Measurements from ENCODE around the gene EFL1. TPM values are rescaled to one million over a fixed set of nuclear protein-coding genes. Genes with fewer than 3 reads are reported as not detected.

The EFL1 gene
- total RNA-seq, 4 donors from 2014 or later = 35.0 to 57.9 (median 46.5) TPM

GRCh38 chr15:82137261-82137660, 125.3 kb downstream of the EFL1 start:
- Histone ChIP-seq H3K36me3 (peaks cover 0 to 17% (median 4%) of the 10 kb centered on the region in 4 donors), H3K27ac (no peak overlapping the region), H3K27me3 (no peaks in the 10 kb centered on the region), H3K4me1 (no peaks in the 10 kb centered on the region), H3K4me3 (no peak overlapping the region), H3K9me3 (no peaks in the 10 kb centered on the region)
- no peak for DNase-seq
- in situ Hi-C loops (cut with MboI; ENCODE audit: low pct_ligation_motif_present in 1 of 4, low pct_unique_long_range_greater_than_20kb in 1 of 4, low sequenced_read_pairs in 3 of 4) (no loop called here), intact Hi-C loops (cut with DNase I; ENCODE audit: low total_unique reads) (no loop called here)
- WGBS, 2 donors (ENCODE audit: low coverage in 1 of 2) = 97% methylated on average over 3 of the region's 3 CpGs; no CpG with 5 or more reads in 1 of the 2 donors
- no peak for TF ChIP-seq POLR2A (IDR thresholded peaks at IDR 0.05)
- TF ChIP-seq CTCF (IDR thresholded peaks at IDR 0.05) = no peak
- TF ChIP-seq POLR2AphosphoS5 (IDR thresholded peaks at IDR 0.05) = no peak
- no peak for TF ChIP-seq EP300 (IDR thresholded peaks at IDR 0.05; ENCODE audit: low read depth)

GRCh38 chr15:82136120-82136519, 126.4 kb downstream of the EFL1 start:
- Histone ChIP-seq H3K4me1 (no peaks in the 10 kb centered on the region), H3K4me3 (no peak overlapping the region), H3K27ac (no peak overlapping the region), H3K36me3 (peaks cover 0 to 17% (median 4%) of the 10 kb centered on the region in 4 donors), H3K27me3 (no peaks in the 10 kb centered on the region), H3K9me3 (no peaks in the 10 kb centered on the region)
- TF ChIP-seq EP300 (IDR thresholded peaks at IDR 0.05; ENCODE audit: low read depth) (no peak), POLR2A (IDR thresholded peaks at IDR 0.05) (no peak)
- in situ Hi-C loops (cut with MboI; ENCODE audit: low pct_ligation_motif_present in 1 of 4, low pct_unique_long_range_greater_than_20kb in 1 of 4, low sequenced_read_pairs in 3 of 4) (no loop called here), intact Hi-C loops (cut with DNase I; ENCODE audit: low total_unique reads) (no loop called here)
- DNase-seq = no peak
- WGBS, 2 donors (ENCODE audit: low coverage in 1 of 2) = 92 to 96% methylated on average over 3 of the region's 3 CpGs

GRCh38 chr15:82135638-82136037, 126.9 kb downstream of the EFL1 start:
- Histone ChIP-seq H3K4me3 (no peak overlapping the region), H3K27ac (no peak overlapping the region), H3K4me1 (no peaks in the 10 kb centered on the region), H3K36me3 (peaks cover 0 to 17% (median 4%) of the 10 kb centered on the region in 4 donors), H3K9me3 (no peaks in the 10 kb centered on the region), H3K27me3 (no peaks in the 10 kb centered on the region)
- WGBS, 2 donors (ENCODE audit: low coverage in 1 of 2) = 95% methylated on average over 3 of the region's 3 CpGs; no CpG with 5 or more reads in 1 of the 2 donors
- in situ Hi-C loops (cut with MboI; ENCODE audit: low pct_ligation_motif_present in 1 of 4, low pct_unique_long_range_greater_than_20kb in 1 of 4, low sequenced_read_pairs in 3 of 4) = no loop called here
- intact Hi-C loops (cut with DNase I; ENCODE audit: low total_unique reads) = no loop called here
- DNase-seq = no peak
- TF ChIP-seq EP300 (IDR thresholded peaks at IDR 0.05; ENCODE audit: low read depth) (no peak), POLR2A (IDR thresholded peaks at IDR 0.05) (no peak), CTCF (IDR thresholded peaks at IDR 0.05) (no peak), POLR2AphosphoS5 (IDR thresholded peaks at IDR 0.05) (no peak)

- Histone ChIP-seq H3K27me3 (no peaks in the 10 kb centered on the region), H3K27ac (no peak overlapping the region), H3K4me3 (no peak overlapping the region), H3K36me3 (peaks cover 0 to 23% (median 4%) of the 10 kb centered on the region in 4 donors), H3K4me1 (peaks cover 0 to 4% (median 0%) of the 10 kb centered on the region in 4 donors), H3K9me3 (no peaks in the 10 kb centered on the region)
- intact Hi-C loops (cut with DNase I; ENCODE audit: low total_unique reads) = no loop called here
- WGBS, 2 donors (ENCODE audit: low coverage in 1 of 2) = 93 to 100% methylated on average over 2 to 3 of the region's 3 CpGs
- DNase-seq = no peak
- TF ChIP-seq POLR2A (IDR thresholded peaks at IDR 0.05) = no peak
- TF ChIP-seq EP300 (IDR thresholded peaks at IDR 0.05; ENCODE audit: low read depth) = no peak
- TF ChIP-seq CTCF (IDR thresholded peaks at IDR 0.05) = no peak
- TF ChIP-seq POLR2AphosphoS5 (IDR thresholded peaks at IDR 0.05) = no peak
- in situ Hi-C loops (cut with MboI; ENCODE audit: low pct_ligation_motif_present in 1 of 4, low pct_unique_long_range_greater_than_20kb in 1 of 4, low sequenced_read_pairs in 3 of 4) = no loop called here
Measured at GRCh38 chr15:82134461-82134860, 128.1 kb downstream of the EFL1 start.

- H3K27ac ChIP-seq = no peak overlapping the region
Measured at GRCh38 chr15:82133251-82133650, 129.3 kb downstream of the EFL1 start.

More at GRCh38 chr15:82133251-82133650, 129.3 kb downstream of the EFL1 start:
- peaks cover 0 to 23% (median 4%) of the 10 kb centered on the region in 4 donors for H3K36me3 ChIP-seq
- no peak for TF ChIP-seq POLR2A (IDR thresholded peaks at IDR 0.05)
- in situ Hi-C loops (cut with MboI; ENCODE audit: low pct_ligation_motif_present in 1 of 4, low pct_unique_long_range_greater_than_20kb in 1 of 4, low sequenced_read_pairs in 3 of 4) = no loop called here
- intact Hi-C loops (cut with DNase I; ENCODE audit: low total_unique reads) = no loop called here
- H3K9me3 ChIP-seq = no peaks in the 10 kb centered on the region
- 71 to 97% methylated on average over 1 of the region's 1 CpG for WGBS, 2 donors (ENCODE audit: low coverage in 1 of 2)
- no peaks in the 10 kb centered on the region for H3K27me3 ChIP-seq
- H3K4me1 ChIP-seq = peaks cover 0 to 10% (median 0%) of the 10 kb centered on the region in 4 donors
- H3K4me3 ChIP-seq = no peak overlapping the region
- no peak for DNase-seq
